ENCODE results near the gene LRRC72.
"Not testable (repeated sequence)": the region's sequence is repeated elsewhere in the genome, so short reads cannot be mapped to it uniquely, and the experiment has no call there.

The LRRC72 gene

GRCh38 chr7:16529697-16530096 lies 3.1 kb downstream of the LRRC72 start:
- DNase-seq: no peak

DNA sequence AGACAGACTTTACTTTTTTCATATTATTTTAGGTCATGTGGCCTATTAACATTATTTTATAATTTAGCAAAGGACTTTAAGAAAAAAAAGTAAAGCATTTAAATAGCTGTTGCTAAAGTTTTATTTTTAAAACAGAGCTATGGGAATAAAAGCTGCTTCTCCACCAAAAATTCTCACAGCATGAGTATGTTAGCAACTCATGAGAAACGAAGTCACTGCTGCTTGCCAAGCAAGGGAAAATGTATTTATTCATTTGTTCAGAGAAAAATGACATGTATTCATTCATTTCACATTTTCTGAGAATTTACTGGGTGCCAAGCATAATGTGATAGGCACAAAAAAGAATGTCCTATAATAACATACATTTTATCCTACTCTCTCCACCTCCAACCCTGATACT lies 5.1 kb downstream of the LRRC72 start:
- no peak for DNase-seq

DNA sequence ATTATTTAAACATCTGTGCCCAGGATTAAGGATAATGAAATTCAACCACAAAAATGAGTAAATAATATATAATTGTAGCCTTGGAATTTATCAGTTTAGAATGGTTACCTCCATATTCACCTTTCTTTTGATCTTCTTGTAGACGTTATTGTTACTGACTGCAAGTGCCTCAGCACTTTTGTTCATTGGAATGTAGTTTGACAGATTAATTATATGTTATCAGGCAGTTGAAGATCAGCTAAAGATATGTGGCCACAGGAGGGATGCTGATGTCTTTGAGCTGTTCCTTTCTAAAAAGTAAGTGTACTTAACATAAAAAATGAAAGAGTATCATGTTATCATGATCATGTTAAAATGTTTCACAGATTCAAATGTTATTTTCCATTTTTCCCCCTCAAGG lies 5.6 kb downstream of the LRRC72 start:
- no peak for DNase-seq

DNA sequence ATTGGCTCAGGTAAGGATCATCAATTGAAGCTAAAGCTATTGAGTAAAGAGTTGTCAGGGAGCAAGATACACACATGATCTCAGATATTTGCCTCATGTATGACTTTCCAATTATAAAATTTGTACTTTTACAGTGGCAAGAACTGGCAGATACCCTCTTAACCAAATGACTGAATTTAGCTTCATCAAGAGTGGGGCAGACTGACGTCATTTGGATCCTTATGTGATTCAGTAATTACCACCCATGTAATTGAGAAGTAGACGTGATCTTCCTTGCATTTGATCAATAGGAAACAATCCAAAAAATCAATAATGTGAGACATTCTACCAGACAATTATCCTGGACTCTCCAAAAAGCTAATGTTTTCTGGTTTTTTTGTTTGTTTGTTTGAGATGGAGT lies 8.9 kb downstream of the LRRC72 start:
- DNase-seq: no peak

DNA sequence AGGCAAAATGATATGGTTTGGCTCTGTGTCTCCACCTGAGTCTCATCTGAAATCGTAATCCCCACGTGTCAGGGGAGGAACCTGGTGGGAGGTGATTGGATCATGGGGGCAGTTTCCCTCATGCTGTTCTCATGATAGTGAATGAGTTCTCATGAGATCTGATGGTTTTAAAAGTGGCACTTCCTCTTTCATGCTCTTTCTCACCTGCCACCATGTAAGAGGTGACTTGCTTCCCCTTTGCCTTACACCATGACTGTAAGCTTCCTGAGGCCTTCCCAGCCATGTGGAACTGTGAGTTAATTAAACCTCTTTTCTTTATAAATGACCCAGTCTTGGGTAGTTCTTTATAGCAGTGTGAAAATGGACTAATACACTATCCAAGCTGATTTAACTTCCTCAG lies 13.9 kb downstream of the LRRC72 start:
- DNase-seq: not testable (repeated sequence)

DNA sequence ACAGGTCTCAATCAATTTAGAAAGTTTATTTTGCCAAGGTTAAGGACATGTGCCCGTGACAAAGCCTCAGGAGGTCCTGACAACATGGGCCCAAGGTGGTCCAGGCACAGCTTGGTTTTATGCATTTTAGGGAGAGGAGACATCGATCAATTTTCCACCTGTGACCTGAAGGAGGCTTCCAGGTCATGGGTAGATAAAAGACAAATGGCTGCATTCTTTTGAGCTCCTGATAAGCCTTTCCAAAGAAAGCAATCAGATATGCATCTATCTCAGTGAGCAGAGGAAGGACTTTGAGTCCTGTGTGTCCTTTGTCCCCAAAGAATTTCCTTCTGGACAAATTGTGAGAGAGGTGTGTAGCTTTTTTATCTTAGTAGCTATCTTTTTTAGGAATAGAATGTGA lies 15.8 kb downstream of the LRRC72 start:
- no peak for DNase-seq

GRCh38 chr7:16543456-16543855 lies 16.8 kb downstream of the LRRC72 start:
- no peak for DNase-seq

DNA sequence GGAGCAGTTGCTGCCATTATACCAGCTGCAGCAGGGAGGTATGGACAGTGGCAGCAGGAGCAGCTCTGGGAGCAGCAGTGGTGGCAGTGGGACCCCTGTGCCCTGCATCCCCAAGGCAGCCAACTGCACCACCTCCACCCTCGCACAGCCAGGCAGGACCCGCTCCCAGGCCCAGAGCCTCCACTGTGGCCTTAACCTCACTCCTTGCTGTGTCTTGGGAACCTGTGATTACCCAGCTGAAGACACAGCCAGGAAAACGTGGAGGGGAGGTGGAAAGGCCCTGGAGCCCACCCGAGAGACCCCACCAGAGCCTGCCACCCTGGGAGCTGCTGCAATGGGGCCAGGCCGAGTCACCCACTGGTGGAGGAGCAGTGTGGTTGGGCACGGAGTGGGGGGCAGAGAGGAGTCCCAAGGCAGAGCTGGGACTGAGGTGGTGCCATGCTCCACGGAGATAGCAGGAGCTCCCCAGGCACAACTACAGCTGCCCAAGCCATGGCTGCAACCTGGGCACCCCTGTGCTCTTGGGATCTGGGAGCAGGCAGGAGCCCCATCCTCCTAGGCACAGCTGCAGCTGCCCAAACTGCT lies 20.4 kb downstream of the LRRC72 start:
- DNase-seq: no peak

DNA sequence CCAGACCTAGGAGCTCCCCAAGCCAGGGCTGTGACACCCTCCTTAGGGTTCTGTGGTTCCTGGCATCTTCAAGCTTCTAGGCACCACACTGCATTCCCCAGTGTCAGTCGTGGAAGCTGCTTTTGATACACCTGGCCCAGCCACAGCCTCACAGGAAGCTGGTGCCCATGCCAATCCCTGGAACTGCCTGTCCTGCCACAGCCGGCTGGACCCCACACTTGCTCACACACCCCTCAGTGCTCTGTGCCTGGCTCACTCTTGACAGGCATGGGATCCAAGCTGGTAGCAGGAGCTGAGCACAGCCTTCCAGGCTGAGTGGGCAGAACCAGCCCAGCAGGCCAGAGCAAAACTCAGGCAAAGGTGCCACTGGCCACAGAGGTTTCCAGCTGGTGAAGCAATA lies 21.8 kb downstream of the LRRC72 start:
- no peak for DNase-seq

GRCh38 chr7:16550671-16551070 lies 24.0 kb downstream of the LRRC72 start:
- no peak for DNase-seq

DNA sequence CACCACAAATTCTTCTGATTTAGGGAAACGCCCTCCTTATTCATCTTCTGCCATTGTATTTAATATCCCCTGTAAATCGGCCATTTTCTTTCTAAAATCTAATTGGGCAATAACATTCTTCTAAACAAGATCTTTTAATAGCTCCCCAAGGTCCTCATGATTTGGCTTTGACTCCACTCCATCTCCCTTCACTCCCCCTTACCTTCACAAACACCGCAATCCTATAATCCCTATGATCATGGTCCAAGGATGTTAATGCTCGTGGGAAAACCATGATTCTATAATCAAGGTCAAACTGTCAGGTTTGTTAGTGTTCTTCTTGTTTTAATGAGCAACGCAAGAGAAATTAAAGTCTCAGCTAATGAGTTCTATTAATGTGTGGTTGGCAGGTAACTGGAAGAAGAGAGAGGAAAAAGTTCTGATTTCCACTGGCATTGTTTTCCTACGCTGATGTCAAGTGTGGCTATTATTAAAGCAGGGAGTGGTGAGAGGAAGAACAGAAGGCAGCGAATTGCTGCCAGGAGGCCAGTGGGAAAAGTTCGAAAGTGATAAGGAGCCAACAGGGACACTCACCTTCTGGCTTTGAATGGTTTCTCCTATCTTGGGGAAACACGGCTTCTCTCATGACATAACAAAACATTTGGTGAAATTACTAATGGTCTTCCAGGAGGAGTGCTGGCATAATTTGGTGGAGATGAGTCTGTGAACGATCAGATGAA lies 28.1 kb downstream of the LRRC72 start:
- DNase-seq: no peak

DNA sequence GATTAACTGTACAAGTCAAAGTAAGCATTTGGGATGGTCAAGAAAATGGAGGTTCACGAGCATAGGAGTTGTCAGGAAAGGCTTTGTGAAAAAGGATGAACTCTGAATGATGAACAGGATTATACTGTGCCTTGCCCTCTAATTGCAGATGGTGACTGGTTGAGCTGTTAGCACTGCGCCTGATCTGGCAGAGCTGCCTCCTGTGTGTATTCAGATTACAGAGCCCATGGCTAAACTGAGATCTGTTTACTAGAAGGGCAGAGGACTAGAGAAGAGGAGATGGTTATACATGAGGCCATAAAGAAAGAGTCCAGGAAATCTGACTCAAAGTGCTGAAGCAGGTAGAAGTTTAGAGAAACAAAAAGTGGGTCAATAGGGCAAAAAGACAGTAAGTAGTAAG lies 29.7 kb downstream of the LRRC72 start:
- no peak for DNase-seq

- no peak for DNase-seq
These were observed 32.2 kb downstream of the LRRC72 start for GRCh38 chr7:16558761-16559302.

- no peak for DNase-seq
These were observed 33.0 kb downstream of the LRRC72 start for GRCh38 chr7:16559497-16560179.

DNA sequence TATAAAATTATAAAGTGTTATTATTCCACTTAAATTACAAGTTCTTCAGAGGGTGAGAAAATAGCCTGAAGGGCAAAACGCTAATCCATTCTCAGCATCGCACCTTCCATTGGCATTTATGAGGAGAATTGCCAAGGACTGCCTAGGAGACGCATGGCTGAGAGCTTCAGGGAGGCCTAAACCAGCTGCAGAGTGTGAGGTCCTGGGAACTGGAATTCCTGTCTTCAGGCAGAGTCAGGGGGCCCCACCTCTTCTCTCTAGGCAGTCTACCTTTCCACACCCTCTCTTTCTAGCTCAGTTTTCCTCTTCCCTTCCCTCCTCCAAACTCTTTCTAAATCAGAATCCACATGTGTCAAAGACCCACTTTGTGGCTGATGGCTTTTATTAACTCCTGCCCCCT lies 35.3 kb downstream of the LRRC72 start:
- DNase-seq: no peak

DNA sequence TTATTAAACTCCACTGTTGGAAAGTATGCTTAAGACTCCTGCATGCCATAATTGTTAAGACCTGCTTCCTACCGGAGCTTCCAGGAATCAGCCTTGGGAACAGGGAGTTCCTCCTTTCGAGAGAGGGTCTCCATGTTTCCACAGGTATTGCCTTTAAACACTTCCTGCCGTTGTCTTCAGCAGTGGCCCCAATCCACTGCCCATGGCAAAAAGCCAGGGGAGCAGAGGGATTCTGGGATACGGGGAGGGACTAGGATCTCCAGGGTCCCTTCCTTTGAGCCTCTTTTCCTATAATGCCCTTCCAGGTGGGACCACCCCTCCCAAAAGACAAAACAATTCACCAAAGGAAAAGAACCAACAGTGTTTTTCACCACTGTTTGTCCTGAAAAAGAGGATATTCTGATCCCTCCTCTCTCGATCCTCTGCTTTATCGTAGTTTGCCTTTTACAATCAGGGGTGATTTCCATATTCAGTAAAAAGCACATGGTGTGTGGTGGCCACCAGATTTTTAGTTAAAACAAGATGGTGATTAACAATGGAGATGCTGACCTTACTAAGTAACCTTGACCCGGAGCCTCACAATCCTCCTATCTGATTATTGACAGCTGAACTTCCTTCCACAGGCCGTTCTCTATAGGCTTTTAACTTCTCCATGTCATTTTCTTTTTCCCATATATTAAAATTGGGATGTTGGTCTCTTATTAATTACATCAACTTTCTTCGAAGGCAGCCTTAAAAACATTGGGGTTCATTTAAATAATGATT lies 36.0 kb downstream of the LRRC72 start:
- DNase-seq: no peak

GRCh38 chr7:16563281-16564022 lies 36.8 kb downstream of the LRRC72 start:
- no peak for DNase-seq

GRCh38 chr7:16564023-16564380 lies 37.4 kb downstream of the LRRC72 start:
- no peak for DNase-seq

- DNase-seq: no peak
These were observed 38.3 kb downstream of the LRRC72 start for GRCh38 chr7:16564909-16565426.

- no peak for DNase-seq
These were observed 45.3 kb downstream of the LRRC72 start for GRCh38 chr7:16571941-16572340.

GRCh38 chr7:16579216-16579615 lies 52.6 kb downstream of the LRRC72 start:
- no peak for DNase-seq

DNA sequence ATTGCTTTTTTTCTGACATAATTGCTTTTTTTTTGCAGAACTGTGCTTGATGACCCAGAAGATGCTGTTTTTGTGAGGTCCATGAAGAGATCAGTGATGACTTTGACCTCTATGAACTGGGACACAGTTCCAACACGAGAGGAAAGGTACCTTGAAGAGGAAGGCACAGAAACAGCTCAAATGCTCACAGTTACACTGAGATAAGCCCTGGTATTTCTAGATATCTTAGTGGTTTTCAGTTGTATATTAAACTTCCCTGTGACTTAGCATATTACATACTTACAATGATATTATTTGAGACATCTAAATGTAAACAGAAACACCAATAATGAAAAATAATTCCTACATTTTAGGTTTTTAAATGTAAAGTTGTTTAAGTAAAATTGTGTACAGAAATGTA lies 54.7 kb downstream of the LRRC72 start:
- DNase-seq: no peak

Data from activated CD8-positive, alpha-beta memory T cell treated with anti-CD3 and anti-CD28 coated beads for 24 hours (primary cell).